GM18502 (cell line): ENCODE results near the gene MAFG.

ENCODE experiments used
- ATAC-seq: cut with Tn5 transposase; IDR thresholded peaks from one replicate; pipeline ENCODE4 v1.9.1; 2021; ENCODE audit warnings: mild to moderate bottlenecking; ENCODE audit not compliant: unreplicated experiment, poor library complexity

Gene MAFG

DNA sequence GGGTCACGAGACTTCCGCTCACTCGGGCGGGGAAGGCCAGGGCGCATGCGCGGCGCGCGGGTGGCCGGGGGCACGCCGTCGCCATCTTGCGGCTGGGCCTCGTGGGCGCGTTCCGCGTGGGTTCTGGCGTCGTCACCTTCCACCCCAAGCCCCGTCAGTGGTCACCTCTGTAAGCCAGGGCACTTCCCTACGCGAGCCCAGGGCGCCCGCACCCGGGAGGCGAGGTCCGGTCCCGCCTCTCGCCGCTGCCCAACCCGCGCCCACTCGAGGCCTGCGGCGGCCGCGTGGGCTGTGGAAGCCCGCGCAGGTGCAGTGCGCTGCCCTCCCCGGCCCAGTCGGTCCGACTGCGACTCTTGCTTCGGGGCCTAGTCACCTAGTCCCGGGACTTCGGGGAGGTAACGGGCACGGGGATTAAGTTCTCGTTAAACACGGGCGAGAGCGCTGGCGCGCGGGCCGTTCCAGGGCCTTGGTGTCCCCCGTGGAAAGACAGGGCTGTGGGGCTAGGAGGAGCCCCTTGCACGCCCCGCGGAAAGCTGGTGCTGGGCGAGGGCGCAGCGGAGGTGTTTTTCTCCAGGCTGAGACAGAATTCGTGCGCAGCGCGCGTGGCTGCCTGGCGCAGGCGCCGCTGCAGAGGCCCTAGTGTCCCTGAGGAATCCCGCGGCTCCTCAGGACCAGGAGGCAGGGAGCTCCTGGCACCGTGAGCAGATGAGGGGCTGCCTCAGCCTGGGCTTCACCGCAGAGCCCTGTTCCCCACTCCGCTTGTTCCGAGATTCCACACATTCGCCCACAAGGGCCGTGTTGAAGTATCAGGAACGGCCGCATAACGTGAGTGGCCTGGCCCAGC is 55.9 kb downstream of the MAFG start:
- peak; percentile 41 for ATAC-seq

DNA sequence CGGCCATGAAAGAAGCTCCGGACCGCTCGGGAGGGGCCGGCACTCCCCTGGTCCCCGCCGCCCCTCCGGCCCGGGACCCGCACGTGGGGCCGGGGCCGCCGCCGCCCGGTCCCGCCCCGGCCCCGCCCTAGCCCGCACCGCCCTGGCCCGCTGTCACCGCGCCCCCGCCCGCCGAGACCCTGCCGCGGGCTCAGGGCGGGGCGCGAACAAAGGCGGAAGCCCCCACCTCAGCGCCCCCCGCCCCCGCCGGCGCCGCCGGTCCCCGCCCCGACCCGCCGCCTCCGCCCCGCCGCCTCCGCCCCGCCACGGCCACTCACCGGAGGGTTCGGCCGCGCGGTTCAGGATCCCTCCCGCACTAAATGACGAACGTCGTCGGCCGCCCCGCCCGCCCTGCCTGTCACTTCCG is 56.6 kb downstream of the MAFG start, which contains the start of gene ARHGDIA:
TSS of gene ARHGDIA (minus strand) at position 357 of the 406 bp plus-strand sequence. CDS start 1,407 bp downstream, outside the sequence.
- ATAC-seq, result peak; percentile 26

DNA sequence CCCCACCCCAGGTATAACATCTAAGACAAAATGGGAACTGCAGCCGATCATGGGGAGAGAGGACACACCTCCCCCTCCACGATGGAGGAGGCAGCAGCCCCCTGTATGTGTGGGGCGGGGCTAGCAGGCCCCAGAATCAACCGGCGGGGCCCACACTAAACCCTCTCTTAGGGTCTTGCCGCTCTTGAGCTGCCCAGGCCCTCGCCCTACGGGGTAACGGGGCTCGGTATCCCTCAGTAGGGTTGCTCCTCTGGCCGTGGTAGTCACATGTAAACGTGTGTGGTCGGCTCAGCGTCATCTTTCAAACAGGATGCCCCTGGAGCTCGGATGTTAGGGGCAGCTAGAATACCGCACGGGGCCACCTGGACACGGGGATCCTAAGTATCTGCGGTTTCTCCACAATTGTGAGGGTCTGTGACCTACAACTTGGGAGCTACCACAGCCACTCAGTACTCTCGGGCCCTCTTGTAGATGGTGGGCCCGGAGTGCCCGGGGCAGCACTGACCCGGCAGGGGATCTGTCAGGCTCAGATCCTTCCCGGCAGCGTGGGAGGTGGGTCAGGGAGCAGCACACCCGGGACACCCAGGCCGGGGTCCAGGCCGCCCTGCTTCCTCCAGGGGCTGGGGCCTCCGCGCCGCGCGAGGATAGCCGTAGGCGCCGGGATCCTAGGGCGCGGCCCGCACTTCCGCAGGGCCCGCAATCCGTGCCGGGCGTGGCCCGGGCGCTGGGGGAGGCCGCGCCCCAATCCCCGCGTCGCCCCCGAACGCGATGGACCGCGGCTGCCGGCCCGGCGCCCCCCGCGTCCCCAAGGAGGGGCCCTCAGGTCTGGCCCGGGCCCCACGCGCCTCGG is 57.2 kb downstream of the MAFG start:
- ATAC-seq, result peak; percentile 18

DNA sequence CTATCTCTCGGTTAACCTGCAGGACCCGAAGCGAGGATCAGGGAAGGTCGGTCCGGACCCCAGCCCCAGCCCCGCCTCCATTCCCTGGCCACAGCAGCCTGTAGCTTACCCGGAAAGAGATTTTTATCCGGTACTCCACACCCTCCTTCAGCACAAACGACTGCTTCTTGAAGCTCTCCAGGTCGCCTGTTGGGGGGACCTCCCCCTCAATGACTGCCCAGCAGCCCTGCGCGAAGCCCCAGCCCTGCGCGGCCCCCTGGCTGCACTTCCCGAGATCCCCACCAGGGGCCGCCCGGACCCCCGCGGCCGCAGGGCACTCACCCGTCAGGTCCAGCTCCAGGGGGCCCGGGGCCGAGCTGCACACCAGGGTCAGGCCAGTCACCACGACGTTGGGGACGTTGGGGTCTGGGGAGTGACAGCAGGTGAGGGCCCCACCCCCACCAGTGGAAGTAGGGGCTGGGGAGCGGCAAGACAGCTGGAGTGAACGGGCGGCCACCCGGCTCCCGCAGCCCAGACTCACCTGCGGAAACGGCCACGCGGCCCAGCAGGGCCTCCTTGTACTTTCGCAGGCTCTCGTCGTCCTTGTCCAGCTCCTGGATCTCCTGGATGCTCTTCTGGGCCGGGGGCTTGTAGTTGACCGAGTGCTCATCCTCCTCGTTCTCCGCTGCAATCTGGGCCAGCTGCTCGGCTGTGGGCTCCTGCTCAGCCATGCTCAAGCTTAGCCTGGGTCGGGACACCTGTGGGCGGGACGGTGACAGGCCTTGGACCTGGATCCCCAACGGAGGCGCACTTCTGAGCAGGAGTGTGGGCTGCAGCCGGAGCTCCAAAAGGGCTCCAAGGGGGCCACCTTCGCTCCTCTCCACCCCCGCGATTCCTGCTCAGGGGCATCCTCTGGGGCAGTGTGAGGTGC is 58.1 kb downstream of the MAFG start:
- ATAC-seq, result peak; percentile 4

DNA sequence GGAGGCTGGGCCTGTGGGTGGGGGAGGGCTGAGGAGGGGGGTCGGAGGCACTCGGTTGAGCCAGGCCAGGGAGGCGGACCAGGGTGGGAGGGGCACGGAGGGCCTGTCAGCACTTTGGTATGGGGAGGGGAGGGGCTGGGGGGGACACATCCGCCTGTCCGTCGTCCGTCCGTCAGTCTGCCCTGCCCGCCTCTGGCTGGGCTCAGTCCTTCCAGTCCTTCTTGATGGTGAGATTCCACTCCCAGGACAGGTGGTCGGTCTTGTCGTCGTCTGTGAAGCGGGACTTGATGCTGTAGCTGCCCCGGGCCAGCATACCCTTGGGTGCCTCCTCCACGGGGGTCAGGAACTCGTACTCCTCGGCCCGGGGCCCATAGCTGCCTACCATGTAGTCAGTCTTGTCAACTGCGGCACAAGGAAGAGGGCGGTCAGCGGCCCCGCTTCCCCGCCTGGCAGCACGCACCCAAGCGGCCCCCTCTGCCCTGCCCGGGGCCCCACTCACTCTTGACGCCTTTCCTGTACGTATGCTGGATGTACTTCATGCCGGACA is 58.8 kb downstream of the MAFG start:
- no peak for ATAC-seq
